ENCODE results near the gene ALPI.

Gene ALPI

DNA sequence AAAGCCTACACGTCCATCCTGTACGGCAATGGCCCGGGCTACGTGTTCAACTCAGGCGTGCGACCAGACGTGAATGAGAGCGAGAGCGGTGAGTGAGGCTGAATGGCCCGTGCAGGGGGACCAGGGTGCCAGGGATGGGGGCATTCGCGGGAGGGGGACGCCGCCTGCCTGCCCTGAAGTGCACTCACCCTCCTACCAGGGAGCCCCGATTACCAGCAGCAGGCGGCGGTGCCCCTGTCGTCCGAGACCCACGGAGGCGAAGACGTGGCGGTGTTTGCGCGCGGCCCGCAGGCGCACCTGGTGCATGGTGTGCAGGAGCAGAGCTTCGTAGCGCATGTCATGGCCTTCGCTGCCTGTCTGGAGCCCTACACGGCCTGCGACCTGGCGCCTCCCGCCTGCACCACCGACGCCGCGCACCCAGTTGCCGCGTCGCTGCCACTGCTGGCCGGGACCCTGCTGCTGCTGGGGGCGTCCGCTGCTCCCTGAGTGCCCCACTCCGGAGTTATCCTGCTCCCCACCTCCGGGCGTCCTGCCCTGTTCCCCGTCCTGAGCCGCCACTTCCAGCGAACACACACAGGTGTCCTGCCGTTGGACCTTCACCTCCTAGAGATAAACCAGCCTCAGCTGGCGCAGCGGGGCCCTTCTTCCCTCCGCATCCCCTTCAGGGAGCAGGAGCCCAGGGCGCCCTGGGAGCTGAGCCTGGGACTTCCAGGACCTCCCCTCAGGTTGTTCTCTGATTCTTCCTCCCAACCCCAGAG is 2.9 kb downstream of the ALPI start:
- no peak for TF ChIP-seq EZH2phosphoT487 (IDR thresholded peaks at IDR 0.05; ENCODE audit: low read depth)
- TF ChIP-seq, protein P1, sequence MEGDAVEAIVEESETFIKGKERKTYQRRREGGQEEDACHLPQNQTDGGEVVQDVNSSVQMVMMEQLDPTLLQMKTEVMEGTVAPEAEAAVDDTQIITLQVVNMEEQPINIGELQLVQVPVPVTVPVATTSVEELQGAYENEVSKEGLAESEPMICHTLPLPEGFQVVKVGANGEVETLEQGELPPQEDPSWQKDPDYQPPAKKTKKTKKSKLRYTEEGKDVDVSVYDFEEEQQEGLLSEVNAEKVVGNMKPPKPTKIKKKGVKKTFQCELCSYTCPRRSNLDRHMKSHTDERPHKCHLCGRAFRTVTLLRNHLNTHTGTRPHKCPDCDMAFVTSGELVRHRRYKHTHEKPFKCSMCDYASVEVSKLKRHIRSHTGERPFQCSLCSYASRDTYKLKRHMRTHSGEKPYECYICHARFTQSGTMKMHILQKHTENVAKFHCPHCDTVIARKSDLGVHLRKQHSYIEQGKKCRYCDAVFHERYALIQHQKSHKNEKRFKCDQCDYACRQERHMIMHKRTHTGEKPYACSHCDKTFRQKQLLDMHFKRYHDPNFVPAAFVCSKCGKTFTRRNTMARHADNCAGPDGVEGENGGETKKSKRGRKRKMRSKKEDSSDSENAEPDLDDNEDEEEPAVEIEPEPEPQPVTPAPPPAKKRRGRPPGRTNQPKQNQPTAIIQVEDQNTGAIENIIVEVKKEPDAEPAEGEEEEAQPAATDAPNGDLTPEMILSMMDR (IDR thresholded peaks at IDR 0.05; ENCODE audit: low read depth, low read length) = no peak
- no peaks in the 10 kb centered on the region for H4K20me1 ChIP-seq (ENCODE audit: insufficient read depth, low read length)
- H3K4me1 ChIP-seq (ENCODE audit: low read length) = no peaks in the 10 kb centered on the region
- no peak overlapping the region for H3K4me2 ChIP-seq (ENCODE audit: low read length)
- no peak overlapping the region for H3K9ac ChIP-seq (ENCODE audit: low read length)
- H2AFZ ChIP-seq (ENCODE audit: low read depth, low read length) = no peak overlapping the region
- no peaks in the 10 kb centered on the region for H3K36me3 ChIP-seq (replicated peaks; ENCODE audit: low read depth, low read length)
- H3K79me2 ChIP-seq (ENCODE audit: low read length) = no peaks in the 10 kb centered on the region
- H3K4me3 ChIP-seq (ENCODE audit: low read length) = no peak overlapping the region
- no peaks in the 10 kb centered on the region for H3K27me3 ChIP-seq (ENCODE audit: low read depth, low read length)
- no peak overlapping the region for H3K27ac ChIP-seq (ENCODE audit: low read length)
- no peaks in the 10 kb centered on the region for H3K9me3 ChIP-seq (ENCODE audit: insufficient read depth, low read length)

DNA sequence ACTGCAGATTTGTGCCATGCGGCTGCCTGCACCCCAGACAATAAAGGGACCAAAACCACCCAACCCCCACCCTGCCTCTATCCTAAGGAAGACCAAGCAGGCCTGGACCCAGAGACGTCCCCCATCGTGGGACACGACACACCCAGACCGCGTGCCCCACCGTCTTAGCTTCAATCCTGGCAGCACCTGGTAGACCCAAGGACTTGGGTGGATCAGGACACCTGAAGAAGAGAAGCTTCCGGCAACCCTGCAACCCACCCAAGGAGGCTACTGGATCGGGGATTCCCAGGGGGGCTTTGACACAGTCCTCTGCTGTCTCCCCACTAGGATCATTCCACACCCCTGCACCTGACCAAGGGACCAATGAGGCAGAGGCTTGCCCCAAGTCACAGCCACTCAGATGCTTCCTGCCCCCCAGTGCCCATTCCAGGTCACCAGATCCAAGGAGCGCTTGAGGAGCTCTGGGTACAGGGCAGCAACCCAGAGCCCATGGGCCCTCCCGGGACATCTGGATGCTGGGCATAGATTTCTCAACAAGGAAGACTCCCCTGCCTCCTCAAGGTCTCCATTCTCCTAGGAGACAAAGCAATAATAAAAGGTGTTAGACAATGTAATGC is 3.6 kb downstream of the ALPI start:
- Histone ChIP-seq H3K9ac (ENCODE audit: low read length) (no peak overlapping the region), H3K4me1 (ENCODE audit: low read length) (no peaks in the 10 kb centered on the region), H4K20me1 (ENCODE audit: insufficient read depth, low read length) (no peaks in the 10 kb centered on the region), H3K4me2 (ENCODE audit: low read length) (no peak overlapping the region), H2AFZ (ENCODE audit: low read depth, low read length) (no peak overlapping the region), H3K4me3 (ENCODE audit: low read length) (no peak overlapping the region), H3K36me3 (replicated peaks; ENCODE audit: low read depth, low read length) (no peaks in the 10 kb centered on the region), H3K9me3 (ENCODE audit: insufficient read depth, low read length) (no peaks in the 10 kb centered on the region), H3K79me2 (ENCODE audit: low read length) (no peaks in the 10 kb centered on the region), H3K27ac (ENCODE audit: low read length) (no peak overlapping the region), H3K27me3 (ENCODE audit: low read depth, low read length) (no peaks in the 10 kb centered on the region)
- TF ChIP-seq, protein P1 (IDR thresholded peaks at IDR 0.05; ENCODE audit: low read depth, low read length) = no peak
- no peak for TF ChIP-seq EZH2phosphoT487 (IDR thresholded peaks at IDR 0.05; ENCODE audit: low read depth)

GRCh38 chr2:232460171-232460570 is 4.2 kb downstream of the ALPI start:
- Histone ChIP-seq H3K27me3 (ENCODE audit: low read depth, low read length) (no peaks in the 10 kb centered on the region), H3K4me3 (ENCODE audit: low read length) (no peak overlapping the region)
- no peak for TF ChIP-seq EZH2phosphoT487 (IDR thresholded peaks at IDR 0.05; ENCODE audit: low read depth)
- TF ChIP-seq, protein P1 (IDR thresholded peaks at IDR 0.05; ENCODE audit: low read depth, low read length) = no peak

GRCh38 chr2:232463701-232464543 is 8.0 kb downstream of the ALPI start:
- no peak overlapping the region for H3K4me3 ChIP-seq (ENCODE audit: low read length)
- no peak overlapping the region for H2AFZ ChIP-seq (ENCODE audit: low read depth, low read length)
- H3K4me1 ChIP-seq (ENCODE audit: low read length) = peaks cover 4% of the 10 kb centered on the region
- H3K9me3 ChIP-seq (ENCODE audit: insufficient read depth, low read length) = no peaks in the 10 kb centered on the region
- TF ChIP-seq EZH2phosphoT487 (IDR thresholded peaks at IDR 0.05; ENCODE audit: low read depth) = no peak
- TF ChIP-seq, protein P1 (IDR thresholded peaks at IDR 0.05; ENCODE audit: low read depth, low read length) = no peak
- no peaks in the 10 kb centered on the region for H3K79me2 ChIP-seq (ENCODE audit: low read length)
- no peak overlapping the region for H3K9ac ChIP-seq (ENCODE audit: low read length)
- H3K4me2 ChIP-seq (ENCODE audit: low read length) = no peak overlapping the region
- no peaks in the 10 kb centered on the region for H3K36me3 ChIP-seq (replicated peaks; ENCODE audit: low read depth, low read length)
- H3K27ac ChIP-seq (ENCODE audit: low read length) = no peak overlapping the region
- no peaks in the 10 kb centered on the region for H3K27me3 ChIP-seq (ENCODE audit: low read depth, low read length)
- H4K20me1 ChIP-seq (ENCODE audit: insufficient read depth, low read length) = no peaks in the 10 kb centered on the region

More at GRCh38 chr2:232460171-232460570, 4.2 kb downstream of the ALPI start:
- no peak overlapping the region for H3K4me2 ChIP-seq (ENCODE audit: low read length)
- no peaks in the 10 kb centered on the region for H3K79me2 ChIP-seq (ENCODE audit: low read length)
- no peak overlapping the region for H2AFZ ChIP-seq (ENCODE audit: low read depth, low read length)
- H3K4me1 ChIP-seq (ENCODE audit: low read length) = no peaks in the 10 kb centered on the region
- H3K9ac ChIP-seq (ENCODE audit: low read length) = no peak overlapping the region
- H3K9me3 ChIP-seq (ENCODE audit: insufficient read depth, low read length) = no peaks in the 10 kb centered on the region
- H3K27ac ChIP-seq (ENCODE audit: low read length) = no peak overlapping the region
- no peaks in the 10 kb centered on the region for H4K20me1 ChIP-seq (ENCODE audit: insufficient read depth, low read length)
- no peaks in the 10 kb centered on the region for H3K36me3 ChIP-seq (replicated peaks; ENCODE audit: low read depth, low read length)
